ENCODE measurements around the gene HHIP. TPM values are rescaled to one million over a fixed set of nuclear protein-coding genes. Genes with fewer than 3 reads are reported as not detected.

HHIP gene
- total RNA-seq, 1 experiment from 2014 or later: not detected

DNA sequence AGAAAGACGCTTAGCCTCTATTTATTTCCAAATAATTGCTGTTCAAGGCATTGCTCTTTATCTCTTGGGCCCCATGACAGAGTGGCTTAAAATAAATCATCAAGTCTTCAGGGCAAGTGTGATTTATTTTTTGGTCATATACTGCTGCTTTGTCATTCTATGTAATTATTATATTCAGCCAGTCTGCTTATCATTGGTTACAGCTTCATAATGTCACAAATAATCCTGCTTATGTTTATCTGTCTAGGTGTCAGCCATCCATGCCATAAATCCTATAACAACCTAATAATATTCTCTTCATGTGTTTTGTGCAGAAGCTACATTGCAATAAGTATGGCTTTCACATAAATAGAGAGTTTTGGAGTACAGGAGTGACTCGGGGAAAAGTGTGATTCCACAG is 41.0 kb downstream of the HHIP start:
- no peak overlapping the region for H2AFZ ChIP-seq (ENCODE audit: low read length)
- DNase-seq: no peak
- no peaks in the 10 kb centered on the region for H3K9me3 ChIP-seq (ENCODE audit: low read length)
- H3K27ac ChIP-seq (ENCODE audit: low read length): no peak overlapping the region
- H3K36me3 ChIP-seq (ENCODE audit: insufficient read depth, low read length): no peaks in the 10 kb centered on the region
- no peaks in the 10 kb centered on the region for H4K20me1 ChIP-seq (ENCODE audit: insufficient read depth, low read depth, low read length)
- H3K4me2 ChIP-seq (ENCODE audit: low read depth, low read length, poor library complexity, severe bottlenecking): no peak overlapping the region
- H3K27me3 ChIP-seq (ENCODE audit: low read length): 0 out of 2 replicates have a peak, but pooled peaks cover 2% of the 10 kb centered on the region
- H3K4me3 ChIP-seq (ENCODE audit: low read length): no peak overlapping the region
- H3K9me2 ChIP-seq (replicated peaks; ENCODE audit: insufficient read depth, low read length): no peaks in the 10 kb centered on the region
- no peak overlapping the region for H3K9ac ChIP-seq (ENCODE audit: low read length)
- no peaks in the 10 kb centered on the region for H3K79me2 ChIP-seq (ENCODE audit: low read length)
- no peaks in the 10 kb centered on the region for H3K4me1 ChIP-seq (ENCODE audit: low read length)

DNA sequence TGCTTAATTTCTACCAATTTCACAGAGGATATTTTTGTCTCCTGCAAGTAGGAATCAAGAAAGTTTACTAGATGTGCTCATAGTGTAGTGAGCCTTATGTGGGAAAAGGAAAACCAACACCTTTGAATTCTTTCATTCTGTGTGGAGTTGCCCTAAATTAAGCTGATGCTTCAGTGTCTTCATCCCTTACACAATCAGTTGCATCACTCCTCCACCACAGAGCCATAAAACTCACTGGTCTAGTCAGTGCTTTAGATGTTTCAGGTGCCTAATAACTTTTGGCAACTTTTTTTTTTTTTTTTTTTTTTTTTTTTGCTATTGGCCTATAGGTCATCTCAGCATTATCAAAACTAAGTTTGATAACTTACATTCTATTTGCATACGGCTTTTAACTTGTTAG is 41.5 kb downstream of the HHIP start:
- 0 out of 2 replicates have a peak, but pooled peaks cover 2% of the 10 kb centered on the region for H3K27me3 ChIP-seq (ENCODE audit: low read length)
- H3K4me3 ChIP-seq (ENCODE audit: low read length): no peak overlapping the region
- DNase-seq: no peak
- H3K27ac ChIP-seq (ENCODE audit: low read length): no peak overlapping the region
- H3K9ac ChIP-seq (ENCODE audit: low read length): no peak overlapping the region
- no peaks in the 10 kb centered on the region for H3K9me3 ChIP-seq (ENCODE audit: low read length)
- no peaks in the 10 kb centered on the region for H3K36me3 ChIP-seq (ENCODE audit: insufficient read depth, low read length)
- H2AFZ ChIP-seq (ENCODE audit: low read length): no peak overlapping the region
- H3K4me2 ChIP-seq (ENCODE audit: low read depth, low read length, poor library complexity, severe bottlenecking): no peak overlapping the region
- H3K79me2 ChIP-seq (ENCODE audit: low read length): no peaks in the 10 kb centered on the region
- no peaks in the 10 kb centered on the region for H3K4me1 ChIP-seq (ENCODE audit: low read length)
- H4K20me1 ChIP-seq (ENCODE audit: insufficient read depth, low read depth, low read length): no peaks in the 10 kb centered on the region
- no peaks in the 10 kb centered on the region for H3K9me2 ChIP-seq (replicated peaks; ENCODE audit: insufficient read depth, low read length)

DNA sequence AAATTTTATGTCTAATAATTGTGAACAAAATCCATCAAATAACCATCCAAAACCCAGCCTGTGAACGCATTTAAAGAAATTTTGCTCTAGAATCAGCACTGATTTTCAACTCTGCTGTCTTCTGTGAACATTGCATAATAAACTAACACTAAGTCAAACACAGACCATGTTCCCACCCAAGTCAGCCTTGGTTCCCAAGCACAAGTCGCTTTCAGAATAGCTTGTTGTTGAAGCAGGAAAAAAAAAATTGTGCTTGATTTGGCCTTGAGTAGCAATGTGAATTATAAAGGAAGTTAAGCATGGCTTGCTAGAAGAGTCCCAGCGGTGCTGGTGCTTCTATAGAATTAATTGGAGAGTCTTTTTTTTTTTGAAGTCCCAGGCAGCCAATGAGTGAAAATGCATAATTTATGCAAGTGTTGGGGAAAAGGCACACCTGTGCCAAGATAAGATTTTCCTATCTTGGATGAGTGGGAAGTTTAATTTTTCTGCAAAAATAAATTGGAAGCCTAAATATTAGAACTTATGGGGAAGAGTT is 42.1 kb downstream of the HHIP start:
- Histone ChIP-seq H4K20me1 (ENCODE audit: insufficient read depth, low read depth, low read length) (no peaks in the 10 kb centered on the region), H3K9me3 (ENCODE audit: low read length) (no peaks in the 10 kb centered on the region), H3K4me2 (ENCODE audit: low read depth, low read length, poor library complexity, severe bottlenecking) (no peak overlapping the region), H3K27ac (ENCODE audit: low read length) (no peak overlapping the region), H2AFZ (ENCODE audit: low read length) (no peak overlapping the region), H3K9ac (ENCODE audit: low read length) (no peak overlapping the region), H3K4me3 (ENCODE audit: low read length) (no peak overlapping the region), H3K27me3 (ENCODE audit: low read length) (0 out of 2 replicates have a peak, but pooled peaks cover 2% of the 10 kb centered on the region), H3K4me1 (ENCODE audit: low read length) (no peaks in the 10 kb centered on the region), H3K79me2 (ENCODE audit: low read length) (no peaks in the 10 kb centered on the region), H3K36me3 (ENCODE audit: insufficient read depth, low read length) (no peaks in the 10 kb centered on the region), H3K9me2 (replicated peaks; ENCODE audit: insufficient read depth, low read length) (no peaks in the 10 kb centered on the region)
- DNase-seq: no peak

DNA sequence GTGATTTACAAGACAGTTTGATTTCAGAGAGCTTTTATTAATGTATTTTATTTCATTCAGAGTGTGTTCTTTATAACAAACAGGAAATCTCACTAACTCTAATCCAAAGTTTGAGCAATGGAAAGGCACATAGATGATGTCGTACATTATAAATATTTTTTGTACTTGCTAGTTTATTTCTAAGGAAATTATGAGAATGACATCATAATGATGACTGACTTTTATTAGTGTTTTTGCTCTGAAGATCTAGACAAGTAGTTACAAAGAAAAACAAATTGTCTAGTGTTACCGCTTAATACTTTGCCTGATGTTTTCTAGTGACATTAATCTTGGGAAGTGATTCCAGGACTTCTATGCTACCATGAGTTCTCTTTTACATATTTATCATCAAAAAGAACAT is 43.2 kb downstream of the HHIP start:
- H3K36me3 ChIP-seq (ENCODE audit: insufficient read depth, low read length): no peaks in the 10 kb centered on the region
- no peaks in the 10 kb centered on the region for H3K9me3 ChIP-seq (ENCODE audit: low read length)
- H4K20me1 ChIP-seq (ENCODE audit: insufficient read depth, low read depth, low read length): no peaks in the 10 kb centered on the region
- H2AFZ ChIP-seq (ENCODE audit: low read length): no peak overlapping the region
- no peaks in the 10 kb centered on the region for H3K9me2 ChIP-seq (replicated peaks; ENCODE audit: insufficient read depth, low read length)
- 0 out of 2 replicates have a peak, but pooled peaks cover 2% of the 10 kb centered on the region for H3K27me3 ChIP-seq (ENCODE audit: low read length)
- H3K4me3 ChIP-seq (ENCODE audit: low read length): no peak overlapping the region
- H3K4me1 ChIP-seq (ENCODE audit: low read length): no peaks in the 10 kb centered on the region
- H3K9ac ChIP-seq (ENCODE audit: low read length): no peak overlapping the region
- no peak for DNase-seq
- H3K79me2 ChIP-seq (ENCODE audit: low read length): no peaks in the 10 kb centered on the region
- H3K4me2 ChIP-seq (ENCODE audit: low read depth, low read length, poor library complexity, severe bottlenecking): no peak overlapping the region
- no peak overlapping the region for H3K27ac ChIP-seq (ENCODE audit: low read length)

DNA sequence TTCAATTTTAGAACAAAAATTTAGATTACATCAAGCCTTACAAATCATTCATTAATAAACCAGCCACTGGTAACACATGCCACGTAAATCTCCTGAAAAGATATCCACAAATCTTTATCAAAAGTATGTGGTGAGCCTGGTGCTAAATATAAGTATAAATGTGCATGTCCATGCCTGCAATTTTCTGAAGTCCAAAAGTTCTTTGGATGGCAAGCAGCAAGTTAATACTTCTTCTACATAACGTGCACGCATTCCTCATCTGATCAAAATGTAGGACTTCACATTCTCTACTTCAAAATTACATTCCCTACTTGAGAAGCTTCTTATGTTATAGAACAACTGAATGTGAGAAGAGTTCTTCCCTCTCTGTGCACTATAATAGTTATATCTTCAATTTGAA is 49.8 kb downstream of the HHIP start:
- Histone ChIP-seq H4K20me1 (ENCODE audit: insufficient read depth, low read depth, low read length) (no peaks in the 10 kb centered on the region), H3K9me2 (replicated peaks; ENCODE audit: insufficient read depth, low read length) (no peaks in the 10 kb centered on the region), H3K4me2 (ENCODE audit: low read depth, low read length, poor library complexity, severe bottlenecking) (no peak overlapping the region), H2AFZ (ENCODE audit: low read length) (no peak overlapping the region), H3K36me3 (ENCODE audit: insufficient read depth, low read length) (no peaks in the 10 kb centered on the region), H3K27me3 (ENCODE audit: low read length) (no peaks in the 10 kb centered on the region), H3K9ac (ENCODE audit: low read length) (no peak overlapping the region), H3K27ac (ENCODE audit: low read length) (no peak overlapping the region), H3K4me3 (ENCODE audit: low read length) (no peak overlapping the region), H3K9me3 (ENCODE audit: low read length) (no peaks in the 10 kb centered on the region), H3K4me1 (ENCODE audit: low read length) (no peaks in the 10 kb centered on the region), H3K79me2 (ENCODE audit: low read length) (no peaks in the 10 kb centered on the region)
- no peak for DNase-seq

DNA sequence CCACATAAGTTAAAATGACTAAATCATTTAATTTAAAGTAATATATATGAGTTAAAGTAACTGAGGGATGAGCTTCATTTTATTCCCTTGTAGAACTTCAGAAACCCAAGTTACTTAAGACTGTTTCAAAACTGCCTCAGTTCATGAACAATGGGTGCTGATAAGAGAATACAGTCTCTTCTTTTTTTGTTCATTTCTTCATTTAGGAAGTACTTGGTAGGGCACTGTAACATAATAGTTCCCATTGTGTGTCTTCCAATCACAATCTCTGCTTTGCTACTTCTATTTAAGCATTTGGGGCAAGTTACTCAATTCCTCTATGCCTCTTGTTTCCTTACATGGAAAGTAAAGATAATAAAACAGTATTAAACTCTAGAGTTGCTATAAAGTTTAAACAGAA is 50.4 kb downstream of the HHIP start:
- DNase-seq: no peak
- H3K27me3 ChIP-seq (ENCODE audit: low read length): no peaks in the 10 kb centered on the region
- H2AFZ ChIP-seq (ENCODE audit: low read length): no peak overlapping the region
- H3K9me3 ChIP-seq (ENCODE audit: low read length): no peaks in the 10 kb centered on the region
- H3K9ac ChIP-seq (ENCODE audit: low read length): no peak overlapping the region
- H3K4me1 ChIP-seq (ENCODE audit: low read length): no peaks in the 10 kb centered on the region
- no peak overlapping the region for H3K27ac ChIP-seq (ENCODE audit: low read length)
- no peaks in the 10 kb centered on the region for H3K9me2 ChIP-seq (replicated peaks; ENCODE audit: insufficient read depth, low read length)
- no peaks in the 10 kb centered on the region for H3K79me2 ChIP-seq (ENCODE audit: low read length)
- no peaks in the 10 kb centered on the region for H4K20me1 ChIP-seq (ENCODE audit: insufficient read depth, low read depth, low read length)
- H3K4me2 ChIP-seq (ENCODE audit: low read depth, low read length, poor library complexity, severe bottlenecking): no peak overlapping the region
- H3K4me3 ChIP-seq (ENCODE audit: low read length): no peak overlapping the region
- H3K36me3 ChIP-seq (ENCODE audit: insufficient read depth, low read length): no peaks in the 10 kb centered on the region

DNA sequence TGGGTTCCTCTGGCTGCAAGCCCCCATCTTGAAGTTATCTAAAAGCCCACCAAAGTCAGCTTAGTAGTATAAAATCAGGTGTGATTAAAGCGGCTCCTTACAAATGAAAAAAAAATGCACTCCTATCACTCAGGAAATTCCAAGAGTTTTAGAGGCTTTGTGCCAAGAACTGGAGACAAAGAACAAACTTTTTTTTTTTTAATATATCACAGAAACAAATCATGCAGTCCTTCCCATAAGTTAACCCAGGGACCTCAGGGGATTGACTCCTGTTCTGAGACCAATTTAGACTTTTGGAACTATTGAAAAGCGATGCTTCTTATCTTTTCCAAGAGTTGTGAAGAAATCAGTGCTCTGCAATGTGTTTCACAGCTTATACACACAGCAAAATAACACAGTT is 53.6 kb downstream of the HHIP start:
- H3K4me3 ChIP-seq (ENCODE audit: low read length): no peak overlapping the region
- no peaks in the 10 kb centered on the region for H3K9me3 ChIP-seq (ENCODE audit: low read length)
- no peaks in the 10 kb centered on the region for H3K4me1 ChIP-seq (ENCODE audit: low read length)
- no peak overlapping the region for H3K27ac ChIP-seq (ENCODE audit: low read length)
- H3K27me3 ChIP-seq (ENCODE audit: low read length): no peaks in the 10 kb centered on the region
- no peaks in the 10 kb centered on the region for H3K36me3 ChIP-seq (ENCODE audit: insufficient read depth, low read length)
- DNase-seq: no peak
- no peak overlapping the region for H2AFZ ChIP-seq (ENCODE audit: low read length)
- H3K9me2 ChIP-seq (replicated peaks; ENCODE audit: insufficient read depth, low read length): no peaks in the 10 kb centered on the region
- no peaks in the 10 kb centered on the region for H4K20me1 ChIP-seq (ENCODE audit: insufficient read depth, low read depth, low read length)
- no peaks in the 10 kb centered on the region for H3K79me2 ChIP-seq (ENCODE audit: low read length)
- no peak overlapping the region for H3K4me2 ChIP-seq (ENCODE audit: low read depth, low read length, poor library complexity, severe bottlenecking)
- no peak overlapping the region for H3K9ac ChIP-seq (ENCODE audit: low read length)

DNA sequence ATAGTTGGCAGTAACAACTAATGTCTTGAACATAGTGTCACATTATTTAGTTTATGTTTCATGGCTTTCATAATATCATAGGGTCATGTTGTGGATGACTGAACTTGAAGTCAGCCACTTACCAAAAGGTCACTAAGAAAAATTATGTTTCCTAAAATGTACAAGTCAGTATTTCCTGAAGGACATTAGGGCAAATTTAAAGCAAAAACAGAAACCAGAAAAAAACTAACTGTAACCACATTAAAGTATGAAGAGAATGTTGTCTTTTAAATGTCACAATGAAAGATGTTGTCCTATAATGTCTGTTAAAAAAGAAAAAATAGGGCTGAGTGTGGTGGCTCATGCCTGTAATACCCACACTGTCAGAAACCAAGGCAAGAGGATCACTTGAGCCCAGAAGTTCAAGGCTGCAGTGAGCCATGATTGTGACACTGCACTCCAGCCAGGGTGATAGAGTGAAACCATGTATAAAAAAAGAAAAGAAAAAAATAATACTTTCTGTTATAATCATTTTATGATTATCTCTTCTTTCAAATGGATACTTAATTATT is 55.8 kb downstream of the HHIP start:
- H3K36me3 ChIP-seq (ENCODE audit: insufficient read depth, low read length): no peaks in the 10 kb centered on the region
- no peak overlapping the region for H2AFZ ChIP-seq (ENCODE audit: low read length)
- no peaks in the 10 kb centered on the region for H3K79me2 ChIP-seq (ENCODE audit: low read length)
- no peaks in the 10 kb centered on the region for H3K9me3 ChIP-seq (ENCODE audit: low read length)
- H3K9me2 ChIP-seq (replicated peaks; ENCODE audit: insufficient read depth, low read length): no peaks in the 10 kb centered on the region
- no peak for DNase-seq
- H4K20me1 ChIP-seq (ENCODE audit: insufficient read depth, low read depth, low read length): no peaks in the 10 kb centered on the region
- no peak overlapping the region for H3K4me3 ChIP-seq (ENCODE audit: low read length)
- no peak overlapping the region for H3K9ac ChIP-seq (ENCODE audit: low read length)
- H3K27ac ChIP-seq (ENCODE audit: low read length): no peak overlapping the region
- H3K27me3 ChIP-seq (ENCODE audit: low read length): no peaks in the 10 kb centered on the region
- no peaks in the 10 kb centered on the region for H3K4me1 ChIP-seq (ENCODE audit: low read length)
- H3K4me2 ChIP-seq (ENCODE audit: low read depth, low read length, poor library complexity, severe bottlenecking): no peak overlapping the region

Data from Karpas-422 (cell line).